Endothelial cell of umbilical vein (primary cell): ENCODE results near the gene H19.

Experiments
- EZH2 ChIP-seq: IDR thresholded peaks from 2 replicates; pipeline ENCODE4 v1.6.1; 2012; ENCODE audit warnings: borderline replicate concordance, low read depth, mild to moderate bottlenecking, moderate library complexity, low read length, inconsistent platforms; ENCODE audit not compliant: severe bottlenecking
- GATA2 ChIP-seq: IDR thresholded peaks from 2 replicates; pipeline ENCODE4 v1.7.0; 2011; ENCODE audit warnings: low read depth, mild to moderate bottlenecking, moderate library complexity, mixed read lengths, low read length; ENCODE audit not compliant: insufficient read length, insufficient read depth
- JUN ChIP-seq: IDR thresholded peaks from 2 replicates; pipeline ENCODE4 v1.6.1; 2011; ENCODE audit warnings: borderline replicate concordance, low read depth; ENCODE audit not compliant: insufficient read length, insufficient read depth
- POLR2A ChIP-seq: IDR thresholded peaks from 2 replicates; pipeline ENCODE4 v1.6.1; 2012; ENCODE audit warnings: low read depth, mild to moderate bottlenecking, control low read depth, low read length
- POLR2AphosphoS5 ChIP-seq: IDR thresholded peaks from 2 replicates; pipeline ENCODE4 v1.6.1; 2012; ENCODE audit warnings: low read depth, mild to moderate bottlenecking, control low read depth, low read length, moderate library complexity; ENCODE audit not compliant: insufficient read depth
- TF ChIP-seq, protein P1 (sequence below), 2 donors: IDR thresholded peaks; 1 replicate in 1 of 2; 2 replicates in 1 of 2; pipeline ENCODE4 v1.5.1; 2011; ENCODE audit warnings: low read length in 2 of 2, mild to moderate bottlenecking in 2 of 2, moderate library complexity in 2 of 2, control low read depth in 1 of 2, inconsistent platforms in 1 of 2, low read depth in 1 of 2; ENCODE audit not compliant: insufficient read depth in 1 of 2; ENCODE audit errors: extremely low read depth in 1 of 2
- TF ChIP-seq, protein P2 (sequence below): IDR thresholded peaks from 2 replicates; pipeline ENCODE4 v1.6.1; 2011; ENCODE audit not compliant: insufficient read depth, insufficient read length

DNA sequence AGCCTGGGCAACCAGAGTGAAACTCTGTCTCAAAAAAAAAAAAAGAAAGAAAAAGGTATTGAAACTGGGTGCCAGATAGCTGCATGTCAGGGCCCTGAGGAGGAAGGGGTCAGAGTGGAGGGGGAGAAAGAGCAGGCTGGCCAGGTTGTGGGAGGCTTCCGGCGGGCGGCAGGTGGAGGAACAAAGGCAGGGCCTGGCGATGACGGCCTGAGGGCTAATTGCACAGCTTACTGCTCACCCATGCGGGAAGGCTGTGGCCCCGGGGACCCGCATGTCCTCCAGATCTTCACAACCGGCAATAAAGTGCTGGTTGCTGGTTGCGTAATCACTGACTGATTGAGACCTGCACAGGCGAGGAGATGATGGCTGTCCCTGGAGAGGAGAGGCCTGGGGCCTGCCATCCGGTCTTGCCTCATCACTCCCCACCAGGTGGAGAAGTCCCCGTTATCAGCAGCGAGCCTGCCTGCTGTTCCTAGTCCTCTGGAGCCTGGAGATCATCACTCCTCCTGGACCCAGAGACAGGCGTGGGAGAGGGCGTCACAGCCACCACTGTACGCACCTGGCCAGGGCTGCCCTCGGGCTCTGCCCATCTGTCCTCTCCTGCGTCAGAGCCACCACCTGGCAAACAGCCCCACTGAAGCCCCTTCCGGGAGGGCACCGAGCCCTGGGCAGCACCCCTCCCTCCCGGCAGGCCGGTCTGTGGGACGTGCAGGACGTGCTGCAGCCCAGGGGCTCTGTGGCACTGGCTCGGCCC lies 18.7 kb downstream of the H19 start:
- TF ChIP-seq POLR2A = no peak
- TF ChIP-seq, protein P1, sequence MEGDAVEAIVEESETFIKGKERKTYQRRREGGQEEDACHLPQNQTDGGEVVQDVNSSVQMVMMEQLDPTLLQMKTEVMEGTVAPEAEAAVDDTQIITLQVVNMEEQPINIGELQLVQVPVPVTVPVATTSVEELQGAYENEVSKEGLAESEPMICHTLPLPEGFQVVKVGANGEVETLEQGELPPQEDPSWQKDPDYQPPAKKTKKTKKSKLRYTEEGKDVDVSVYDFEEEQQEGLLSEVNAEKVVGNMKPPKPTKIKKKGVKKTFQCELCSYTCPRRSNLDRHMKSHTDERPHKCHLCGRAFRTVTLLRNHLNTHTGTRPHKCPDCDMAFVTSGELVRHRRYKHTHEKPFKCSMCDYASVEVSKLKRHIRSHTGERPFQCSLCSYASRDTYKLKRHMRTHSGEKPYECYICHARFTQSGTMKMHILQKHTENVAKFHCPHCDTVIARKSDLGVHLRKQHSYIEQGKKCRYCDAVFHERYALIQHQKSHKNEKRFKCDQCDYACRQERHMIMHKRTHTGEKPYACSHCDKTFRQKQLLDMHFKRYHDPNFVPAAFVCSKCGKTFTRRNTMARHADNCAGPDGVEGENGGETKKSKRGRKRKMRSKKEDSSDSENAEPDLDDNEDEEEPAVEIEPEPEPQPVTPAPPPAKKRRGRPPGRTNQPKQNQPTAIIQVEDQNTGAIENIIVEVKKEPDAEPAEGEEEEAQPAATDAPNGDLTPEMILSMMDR (IDR thresholded peaks at IDR 0.05; ENCODE audit: extremely low read depth in 1 of 2, insufficient read depth in 1 of 2, low read depth in 1 of 2, low read length in 2 of 2) = no peak
- TF ChIP-seq, protein P2, sequence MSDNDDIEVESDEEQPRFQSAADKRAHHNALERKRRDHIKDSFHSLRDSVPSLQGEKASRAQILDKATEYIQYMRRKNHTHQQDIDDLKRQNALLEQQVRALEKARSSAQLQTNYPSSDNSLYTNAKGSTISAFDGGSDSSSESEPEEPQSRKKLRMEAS = no peak
- TF ChIP-seq EZH2 = no peak
- no peak for TF ChIP-seq POLR2AphosphoS5
- no peak for TF ChIP-seq JUN
- no peak for TF ChIP-seq GATA2
